Measurements from ENCODE around the gene SNRPE. TPM values are rescaled to one million over a fixed set of nuclear protein-coding genes. Genes with fewer than 3 reads are reported as not detected.
"Not testable (repeated sequence)": the region's sequence is repeated elsewhere in the genome, so short reads cannot be mapped to it uniquely, and the experiment has no call there.

SNRPE gene
- total RNA-seq, 2 donors from 2014 or later = 86.1 to 146 TPM

DNA sequence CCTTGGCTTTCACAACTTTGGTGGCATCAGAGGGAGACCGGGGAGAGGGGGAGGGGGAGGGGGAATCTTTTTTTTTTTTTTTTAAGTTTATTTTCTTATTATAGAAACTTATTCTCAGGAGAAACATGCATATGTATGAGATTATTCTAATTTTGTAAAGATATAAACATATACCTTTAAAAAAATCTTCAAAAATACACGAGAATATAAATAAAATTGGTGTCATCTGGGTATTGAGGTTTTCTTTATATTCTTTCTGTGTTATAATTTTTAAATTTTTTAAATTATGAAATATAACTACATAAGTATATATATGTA, 18.9 kb upstream of the SNRPE start:
- no peak overlapping the region for H3K9ac ChIP-seq (ENCODE audit: low read depth in 2 of 2, low read length in 2 of 2)
- intact Hi-C loops (cut with DNase I) = no loop called here
- DNase-seq = no peak
- no peak overlapping the region for H3K27ac ChIP-seq
- no peak for TF ChIP-seq CTCF (IDR thresholded peaks at IDR 0.05)
- no peaks in the 10 kb centered on the region for H3K27me3 ChIP-seq
- no peaks in the 10 kb centered on the region for H3K9me3 ChIP-seq
- H3K4me3 ChIP-seq = no peak overlapping the region
- H3K36me3 ChIP-seq = peaks cover 27% of the 10 kb centered on the region
- H3K4me1 ChIP-seq = no peaks in the 10 kb centered on the region

GRCh38 chr1:203843435-203843834, 18.0 kb upstream of the SNRPE start:
- peaks cover 25% of the 10 kb centered on the region for H3K36me3 ChIP-seq
- no peaks in the 10 kb centered on the region for H3K9me3 ChIP-seq
- no peaks in the 10 kb centered on the region for H3K27me3 ChIP-seq
- H3K4me3 ChIP-seq = no peak overlapping the region
- intact Hi-C loops (cut with DNase I) = no loop called here
- TF ChIP-seq CTCF (IDR thresholded peaks at IDR 0.05) = no peak
- no peak for DNase-seq
- H3K9ac ChIP-seq (ENCODE audit: low read depth in 2 of 2, low read length in 2 of 2) = no peak overlapping the region
- no peaks in the 10 kb centered on the region for H3K4me1 ChIP-seq
- no peak overlapping the region for H3K27ac ChIP-seq

- DNase-seq; H3K4me3 ChIP-seq; H3K9ac ChIP-seq (ENCODE audit: low read depth in 2 of 2, low read length in 2 of 2); H3K9me3 ChIP-seq; intact Hi-C loops (cut with DNase I); H3K4me1 ChIP-seq; H3K27me3 ChIP-seq; H3K27ac ChIP-seq: not testable (repeated sequence)
- H3K36me3 ChIP-seq = peaks cover 35% of the 10 kb centered on the region
Measured at GRCh38 chr1:203853112-203853511, 8.3 kb upstream of the SNRPE start.

- intact Hi-C loops (cut with DNase I) = no loop called here
- no peak overlapping the region for H3K27ac ChIP-seq
- no peaks in the 10 kb centered on the region for H3K9me3 ChIP-seq
- peaks cover 10% of the 10 kb centered on the region for H3K4me1 ChIP-seq
- no peak overlapping the region for H3K4me3 ChIP-seq
- H3K27me3 ChIP-seq = no peaks in the 10 kb centered on the region
- H3K9ac ChIP-seq (ENCODE audit: low read depth in 2 of 2, low read length in 2 of 2) = no peak overlapping the region
- H3K36me3 ChIP-seq = peaks cover 8% of the 10 kb centered on the region
- no peak for DNase-seq
- no peak for TF ChIP-seq CTCF (IDR thresholded peaks at IDR 0.05)
Measured at GRCh38 chr1:203858055-203858454, 3.3 kb upstream of the SNRPE start.

GRCh38 chr1:203858975-203859374, 2.4 kb upstream of the SNRPE start:
- H3K4me1 ChIP-seq = peaks cover 10% of the 10 kb centered on the region
- no peaks in the 10 kb centered on the region for H3K9me3 ChIP-seq
- no peak overlapping the region for H3K4me3 ChIP-seq
- no peak overlapping the region for H3K27ac ChIP-seq
- peaks cover 7% of the 10 kb centered on the region for H3K36me3 ChIP-seq
- no peak overlapping the region for H3K9ac ChIP-seq (ENCODE audit: low read depth in 2 of 2, low read length in 2 of 2)
- intact Hi-C loops (cut with DNase I) = no loop called here
- no peak for DNase-seq
- TF ChIP-seq CTCF (IDR thresholded peaks at IDR 0.05) = no peak
- H3K27me3 ChIP-seq = no peaks in the 10 kb centered on the region

DNA sequence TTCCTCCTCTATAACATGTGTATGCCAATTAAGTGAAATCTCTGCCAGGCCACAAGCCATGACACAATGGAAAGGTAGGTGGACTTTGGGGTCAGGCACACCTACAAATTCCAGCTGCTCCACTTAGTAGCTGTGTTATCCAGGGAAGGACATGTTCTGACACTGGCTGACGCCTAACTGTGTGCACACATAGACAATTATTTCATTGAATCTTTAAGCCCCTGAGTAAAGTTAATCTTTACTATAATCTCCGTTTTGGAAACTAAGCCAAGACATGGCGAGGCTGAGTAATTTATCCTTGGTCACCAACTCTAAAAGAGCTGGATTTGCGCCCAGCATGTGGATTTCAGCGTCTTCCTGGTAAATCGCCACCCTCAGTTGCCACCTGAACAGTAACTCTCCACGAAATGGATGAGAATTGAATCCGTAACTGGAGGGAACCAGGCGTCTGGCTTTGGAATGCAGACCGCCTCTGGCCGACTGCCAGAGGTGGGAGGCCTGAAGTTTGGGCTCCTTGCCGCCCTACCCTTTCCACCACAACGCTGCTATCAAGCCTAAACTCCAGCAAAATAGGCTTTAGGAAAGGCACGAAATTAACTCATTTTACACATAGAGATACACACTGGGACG, 888 bp upstream of the SNRPE start:
- Histone ChIP-seq H3K27ac (peak overlapping the region; percentile 65), H3K27me3 (no peaks in the 10 kb centered on the region), H3K9me3 (no peaks in the 10 kb centered on the region), H3K36me3 (no peaks in the 10 kb centered on the region), H3K4me1 (peaks cover 10% of the 10 kb centered on the region), H3K4me3 (peak overlapping the region; percentile 85), H3K9ac (ENCODE audit: low read depth in 2 of 2, low read length in 2 of 2) (peak overlapping the region; percentile 42 to 60)
- no peak for TF ChIP-seq CTCF (IDR thresholded peaks at IDR 0.05)
- intact Hi-C loops (cut with DNase I) = loop anchor here (10.0 kb wide), 1 partner anchor 504 kb away; no protein-coding TSS in a partner anchor
- peak; percentile 65 for DNase-seq
